ENCODE data around the gene SLC31A1.

DNA sequence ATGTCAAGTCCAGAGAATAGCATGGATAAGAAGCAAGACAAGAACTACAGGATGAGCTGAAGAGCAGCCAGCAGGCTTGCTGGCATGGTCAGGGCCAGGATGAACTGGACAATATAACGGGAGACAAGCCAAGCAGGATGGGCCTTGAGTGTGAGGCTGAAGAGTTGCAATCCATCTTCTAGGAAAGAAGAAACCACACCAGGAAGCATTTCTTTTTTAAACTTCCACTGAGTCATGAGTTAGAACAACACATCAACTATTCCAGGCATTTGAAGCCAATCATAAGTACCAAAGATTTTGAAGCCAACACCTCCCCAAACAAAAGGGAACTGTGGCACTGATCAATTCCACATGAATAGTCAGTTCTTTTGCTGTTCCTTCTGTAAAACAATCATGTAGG is 43.3 kb upstream of the SLC31A1 start:
- TF ChIP-seq CTCF (optimal IDR thresholded peaks at IDR 0.05 in 1 of 3, IDR thresholded peaks at IDR 0.05 in 1 of 3, conservative IDR thresholded peaks at IDR 0.05 in 1 of 3; ENCODE audit: extremely low read depth in 1 of 3, insufficient read depth in 2 of 3, low read length in 3 of 3) (no peak), EZH2 (IDR thresholded peaks at IDR 0.05; ENCODE audit: low read length) (no peak)

Measured in keratinocyte (primary cell).